ENCODE data around the gene CHKB. TPM values are rescaled to one million over a fixed set of nuclear protein-coding genes. Genes with fewer than 3 reads are reported as not detected.

Gene CHKB
- total RNA-seq, 4 donors from 2014 or later, result 13.5 to 75.6 (median 55.2) TPM

- Histone ChIP-seq H3K9me3 (no peaks in the 10 kb centered on the region), H3K36me3 (no peaks in the 10 kb centered on the region), H3K4me1 (no peaks in the 10 kb centered on the region), H3K4me3 (no peak overlapping the region), H3K27ac (no peak overlapping the region), H3K27me3 (no peaks in the 10 kb centered on the region)
- TF ChIP-seq CTCF (IDR thresholded peaks at IDR 0.05) (no peak), POLR2A (IDR thresholded peaks at IDR 0.05) (no peak)
- DNase-seq, result no peak
- intact Hi-C loops (cut with DNase I; ENCODE audit: low total_unique reads), result no loop called here
Measured at GRCh38 chr22:50573491-50574382, 8.9 kb downstream of the CHKB start.

GRCh38 chr22:50572965-50573364 lies 9.7 kb downstream of the CHKB start:
- Histone ChIP-seq H3K4me3 (no peak overlapping the region), H3K9me3 (no peaks in the 10 kb centered on the region), H3K4me1 (no peaks in the 10 kb centered on the region), H3K27ac (no peak overlapping the region), H3K36me3 (no peaks in the 10 kb centered on the region), H3K27me3 (no peaks in the 10 kb centered on the region)
- no peak for DNase-seq
- intact Hi-C loops (cut with DNase I; ENCODE audit: low total_unique reads), result no loop called here
- TF ChIP-seq CTCF (IDR thresholded peaks at IDR 0.05) (no peak), POLR2A (IDR thresholded peaks at IDR 0.05) (no peak)

GRCh38 chr22:50571264-50572175 lies 11.1 kb downstream of the CHKB start:
- intact Hi-C loops (cut with DNase I; ENCODE audit: low total_unique reads), result no loop called here
- Histone ChIP-seq H3K4me3 (no peak overlapping the region), H3K27me3 (no peaks in the 10 kb centered on the region), H3K36me3 (no peaks in the 10 kb centered on the region), H3K4me1 (no peaks in the 10 kb centered on the region), H3K9me3 (no peaks in the 10 kb centered on the region), H3K27ac (no peak overlapping the region)
- no peak for TF ChIP-seq CTCF (IDR thresholded peaks at IDR 0.05)
- TF ChIP-seq POLR2A (IDR thresholded peaks at IDR 0.05), result no peak
- DNase-seq, result no peak

GRCh38 chr22:50570861-50571260 lies 11.8 kb downstream of the CHKB start:
- intact Hi-C loops (cut with DNase I; ENCODE audit: low total_unique reads), result no loop called here
- no peaks in the 10 kb centered on the region for H3K4me1 ChIP-seq
- no peaks in the 10 kb centered on the region for H3K27me3 ChIP-seq
- TF ChIP-seq POLR2A (IDR thresholded peaks at IDR 0.05) (no peak), CTCF (IDR thresholded peaks at IDR 0.05) (no peak)
- H3K27ac ChIP-seq, result no peak overlapping the region
- H3K9me3 ChIP-seq, result no peaks in the 10 kb centered on the region
- no peaks in the 10 kb centered on the region for H3K36me3 ChIP-seq
- DNase-seq, result no peak
- no peak overlapping the region for H3K4me3 ChIP-seq
